ENCODE data around the gene GALNS. TPM values are rescaled to one million over a fixed set of nuclear protein-coding genes. Genes with fewer than 3 reads are reported as not detected.

The GALNS gene
- total and polyA plus RNA-seq, 3 donors from 2014 or later = 55.9 to 94.4 (median 65.3) TPM

DNA sequence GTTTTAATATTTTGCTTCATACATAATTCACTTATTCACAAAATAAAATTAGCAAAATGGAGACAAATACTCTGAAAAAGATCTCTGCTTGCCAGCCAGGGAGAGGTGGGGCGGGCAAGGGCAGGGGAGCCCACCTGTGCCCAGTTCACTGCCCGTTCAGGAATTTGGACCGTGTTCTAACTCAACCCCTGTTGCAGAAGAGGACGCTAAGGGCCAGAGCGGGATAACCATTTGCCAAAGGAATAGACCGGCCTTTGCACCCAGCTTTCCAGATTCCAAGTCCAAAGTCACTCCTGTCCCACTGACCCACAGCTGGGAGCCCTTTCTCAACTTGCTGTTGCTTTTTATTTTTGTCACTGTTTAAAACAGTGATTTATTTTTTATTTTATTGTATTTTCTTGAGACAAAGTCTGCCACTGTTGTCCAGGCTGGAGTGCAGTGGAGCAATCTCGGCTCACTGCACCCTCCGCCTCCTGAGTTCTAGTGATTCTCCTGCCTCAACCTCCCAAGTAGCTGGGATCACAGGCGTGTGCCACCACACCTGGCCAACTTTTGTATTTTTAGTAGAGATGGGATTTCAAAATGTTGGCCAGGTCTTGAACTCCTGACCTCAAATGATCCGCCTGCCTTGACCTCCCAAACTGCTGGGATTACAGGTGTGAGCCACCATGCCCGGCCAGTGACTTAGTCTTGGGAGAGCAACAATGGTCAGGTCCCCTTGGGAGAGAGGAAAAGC, 69.0 kb downstream of the GALNS start:
- Histone ChIP-seq H3K36me3 (ENCODE audit: low read depth, missing control alignments) (no peaks in the 10 kb centered on the region), H3K9me3 (no peaks in the 10 kb centered on the region), H3K4me1 (peaks cover 3% of the 10 kb centered on the region), H3K27me3 (no peaks in the 10 kb centered on the region), H3K4me3 (no peak overlapping the region), H3K27ac (no peak overlapping the region)
- TF ChIP-seq POLR2A (IDR thresholded peaks at IDR 0.05) = no peak
- TF ChIP-seq, protein P1, sequence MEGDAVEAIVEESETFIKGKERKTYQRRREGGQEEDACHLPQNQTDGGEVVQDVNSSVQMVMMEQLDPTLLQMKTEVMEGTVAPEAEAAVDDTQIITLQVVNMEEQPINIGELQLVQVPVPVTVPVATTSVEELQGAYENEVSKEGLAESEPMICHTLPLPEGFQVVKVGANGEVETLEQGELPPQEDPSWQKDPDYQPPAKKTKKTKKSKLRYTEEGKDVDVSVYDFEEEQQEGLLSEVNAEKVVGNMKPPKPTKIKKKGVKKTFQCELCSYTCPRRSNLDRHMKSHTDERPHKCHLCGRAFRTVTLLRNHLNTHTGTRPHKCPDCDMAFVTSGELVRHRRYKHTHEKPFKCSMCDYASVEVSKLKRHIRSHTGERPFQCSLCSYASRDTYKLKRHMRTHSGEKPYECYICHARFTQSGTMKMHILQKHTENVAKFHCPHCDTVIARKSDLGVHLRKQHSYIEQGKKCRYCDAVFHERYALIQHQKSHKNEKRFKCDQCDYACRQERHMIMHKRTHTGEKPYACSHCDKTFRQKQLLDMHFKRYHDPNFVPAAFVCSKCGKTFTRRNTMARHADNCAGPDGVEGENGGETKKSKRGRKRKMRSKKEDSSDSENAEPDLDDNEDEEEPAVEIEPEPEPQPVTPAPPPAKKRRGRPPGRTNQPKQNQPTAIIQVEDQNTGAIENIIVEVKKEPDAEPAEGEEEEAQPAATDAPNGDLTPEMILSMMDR (IDR thresholded peaks at IDR 0.05) = no peak
- 90 to 93% methylated on average over 11 of the region's 11 CpGs for WGBS, 2 donors
- intact Hi-C loops (cut with DNase I; ENCODE audit: low total_unique reads) = no loop called here
- no peak for DNase-seq

DNA sequence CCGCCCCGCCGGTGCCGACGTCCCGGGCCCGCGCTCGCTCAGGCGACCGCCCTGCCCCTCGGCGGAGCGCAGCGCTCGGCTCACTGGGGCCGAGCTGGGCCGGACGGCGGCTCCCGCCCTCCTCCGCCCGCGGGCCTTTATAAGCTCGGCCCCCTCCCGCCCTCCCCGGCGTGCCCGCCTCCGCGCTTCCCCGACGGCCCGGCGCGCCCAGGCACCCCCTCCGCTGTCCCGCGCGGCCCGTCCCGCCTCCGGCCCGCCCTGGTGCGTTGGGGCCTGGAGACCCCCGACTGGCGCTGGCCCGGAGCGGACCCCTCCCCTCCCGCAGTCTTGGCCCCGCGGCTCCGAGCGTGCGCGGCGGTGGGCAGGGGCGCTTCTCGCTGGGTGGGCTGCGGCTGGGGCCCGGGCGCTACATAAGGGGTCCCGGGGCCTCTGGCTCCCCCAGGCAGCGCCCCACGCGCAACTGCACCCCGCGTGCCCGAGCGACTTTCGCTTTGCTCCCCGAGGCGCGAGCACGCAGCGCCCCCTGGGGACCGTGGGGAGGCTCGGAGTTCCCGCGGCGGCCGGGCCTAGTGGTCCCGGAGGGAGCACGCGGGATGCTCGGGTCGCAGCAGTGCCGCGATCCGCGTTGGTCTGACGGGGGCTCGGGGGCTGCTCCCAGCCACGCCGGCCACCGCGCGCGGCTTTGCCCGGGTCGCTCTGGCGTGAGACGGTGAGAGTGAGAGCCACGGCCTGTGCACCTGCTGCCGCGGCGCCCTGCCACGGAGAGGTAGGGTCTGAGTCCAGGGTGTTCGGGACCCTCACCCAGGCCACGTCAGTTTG, 71.4 kb downstream of the GALNS start, which contains the start of gene PIEZO1:
Gene PIEZO1 (minus strand): TSS at position 115 of the 819 bp plus-strand sequence. CDS start 256 bp downstream, outside the sequence.
- intact Hi-C loops (cut with DNase I; ENCODE audit: low total_unique reads) = no loop called here
- WGBS, 2 donors = 3 to 40% methylated on average over 1 to 82 of the region's 110 CpGs

DNA sequence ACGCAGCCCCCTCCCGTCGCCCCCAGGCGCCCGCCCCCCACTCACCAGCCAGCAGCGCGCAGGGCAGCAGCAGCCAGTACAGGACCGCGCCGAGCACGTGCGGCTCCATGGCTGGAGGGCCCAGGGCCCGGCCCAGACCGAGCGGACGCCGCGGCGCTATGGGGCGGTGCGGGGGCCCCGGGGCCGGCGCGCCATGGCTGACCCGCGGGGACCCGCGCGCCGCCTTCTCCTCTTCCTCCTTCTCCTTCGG, 72.0 kb downstream of the GALNS start:
- DNase-seq = no peak
- peak overlapping the region; percentile 52 to 62 for H3K4me3 ChIP-seq
- H3K36me3 ChIP-seq (ENCODE audit: low read depth, missing control alignments) = no peaks in the 10 kb centered on the region
- H3K4me1 ChIP-seq = peaks cover 6% of the 10 kb centered on the region
- H3K27ac ChIP-seq = peak overlapping the region in 1 of 2 donors; percentile 86
- intact Hi-C loops (cut with DNase I; ENCODE audit: low total_unique reads) = loop anchor here (5.0 kb wide), 1 partner anchor 42 kb away; no protein-coding TSS in a partner anchor
- WGBS, 2 donors = 0% methylated on average over 1 of the region's 32 CpGs
- no peaks in the 10 kb centered on the region for H3K27me3 ChIP-seq
- TF ChIP-seq POLR2A (IDR thresholded peaks at IDR 0.05) = no peak
- TF ChIP-seq, protein P1 (IDR thresholded peaks at IDR 0.05) = no peak
- H3K9me3 ChIP-seq = no peaks in the 10 kb centered on the region

More for the DNA sequence above, 71.4 kb downstream of the GALNS start, which contains the start of gene PIEZO1:
- H3K27ac ChIP-seq = peak within 1 kb of the TSS; percentile 67 to 86
- DNase-seq = peak; percentile 65
- TF ChIP-seq POLR2A (IDR thresholded peaks at IDR 0.05) = no peak
- TF ChIP-seq, protein P1 (IDR thresholded peaks at IDR 0.05) = peak; percentile 81 to 85 (median 83)
- H3K27me3 ChIP-seq = no peaks in the 10 kb centered on the region
- H3K4me3 ChIP-seq = peak within 1 kb of the TSS; percentile 62 to 71
- peaks cover under 1% of the 10 kb centered on the region for H3K4me1 ChIP-seq
- H3K36me3 ChIP-seq (ENCODE audit: low read depth, missing control alignments) = no peaks in the 10 kb centered on the region
- no peaks in the 10 kb centered on the region for H3K9me3 ChIP-seq

DNA sequence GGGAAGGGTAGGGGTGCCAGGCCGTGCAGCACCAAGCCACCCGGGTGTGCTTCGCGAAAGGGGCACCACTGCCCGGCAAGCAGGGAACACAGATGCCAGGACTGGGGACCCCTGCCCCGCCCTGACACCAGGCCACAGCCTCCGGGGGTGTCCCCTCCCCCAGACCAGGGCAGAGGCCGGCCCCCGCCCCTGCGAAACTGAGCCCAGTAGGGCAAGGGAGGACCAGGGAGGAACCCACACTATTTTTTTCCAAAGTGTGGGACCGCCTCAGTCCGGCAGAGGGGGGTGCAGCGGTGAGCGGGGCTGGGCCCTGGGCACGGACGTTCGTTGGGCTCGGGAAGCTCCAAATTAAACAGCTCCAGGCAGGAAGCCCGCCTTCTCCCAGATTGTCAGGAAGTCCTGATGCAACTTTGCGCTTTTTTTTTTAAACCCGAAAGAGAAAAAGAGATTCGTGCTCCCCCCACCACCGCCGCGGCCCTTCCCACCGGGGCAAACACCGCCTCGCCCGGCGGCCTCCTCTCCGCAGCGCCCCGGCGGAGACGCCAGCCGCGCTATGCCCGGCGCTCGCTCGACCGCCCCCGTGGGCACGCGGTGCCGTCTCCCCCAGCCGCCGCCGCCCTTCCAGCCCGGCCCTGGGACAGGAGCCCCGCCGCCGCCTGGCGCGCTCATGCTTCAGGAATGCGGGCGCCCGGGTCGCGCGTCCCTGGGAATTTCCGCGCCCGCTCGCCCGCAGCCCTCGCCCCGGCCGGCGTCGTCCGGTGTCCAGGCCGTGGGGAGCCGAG, 72.5 kb downstream of the GALNS start:
- Histone ChIP-seq H3K27ac (peak overlapping the region; percentile 67 to 86), H3K9me3 (no peaks in the 10 kb centered on the region), H3K4me1 (peaks cover 11% of the 10 kb centered on the region), H3K27me3 (no peaks in the 10 kb centered on the region), H3K36me3 (ENCODE audit: low read depth, missing control alignments) (no peaks in the 10 kb centered on the region), H3K4me3 (peak overlapping the region; percentile 52 to 62)
- intact Hi-C loops (cut with DNase I; ENCODE audit: low total_unique reads) = loop anchor here (5.0 kb wide), 1 partner anchor 42 kb away; no protein-coding TSS in a partner anchor
- peak; percentile 62 for DNase-seq
- 1 to 6% methylated on average over 35 to 52 of the region's 74 CpGs for WGBS, 2 donors
- TF ChIP-seq, protein P1 (IDR thresholded peaks at IDR 0.05) = peak in 2 of 3 experiments; percentile 50 to 55
- TF ChIP-seq POLR2A (IDR thresholded peaks at IDR 0.05) = no peak
